Stimulated activated CD4-positive, alpha-beta T cell treated with anti-CD3 and anti-CD28 coated beads, Interleukin-15, amount 100 ng/mL, for 48 hours (primary cell): Measurements from ENCODE around the gene FBXL7.
"Not testable (repeated sequence)": the region's sequence is repeated elsewhere in the genome, so short reads cannot be mapped to it uniquely, and the experiment has no call there.

Experiments
- DNase-seq, 2 donors: peaks; one replicate each; pipeline ENCODE4 v3.0.0-alpha.2; 2020; ENCODE audit warnings: low read depth in 2 of 2

The FBXL7 gene

DNA sequence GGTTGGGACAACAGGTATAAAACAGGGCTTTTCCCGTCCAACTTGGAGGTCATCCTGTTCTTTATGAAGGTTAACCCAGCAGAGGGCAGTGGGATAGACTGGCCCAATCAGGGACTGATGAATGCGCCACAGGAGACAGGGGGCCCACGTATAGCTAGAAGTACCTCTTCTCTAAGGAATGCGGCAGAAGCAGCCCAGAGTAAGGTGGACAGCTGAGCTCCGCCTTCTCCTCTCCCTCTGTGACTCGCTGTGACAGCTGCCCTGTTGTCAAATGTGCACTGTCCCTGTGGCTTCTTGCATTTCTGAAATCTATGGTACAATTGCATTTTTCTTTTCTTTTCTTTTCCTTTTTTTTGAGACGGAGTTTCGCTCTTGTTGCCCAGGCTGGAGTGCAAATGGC lies 306.6 kb downstream of the FBXL7 start:
- DNase-seq = no peak

DNA sequence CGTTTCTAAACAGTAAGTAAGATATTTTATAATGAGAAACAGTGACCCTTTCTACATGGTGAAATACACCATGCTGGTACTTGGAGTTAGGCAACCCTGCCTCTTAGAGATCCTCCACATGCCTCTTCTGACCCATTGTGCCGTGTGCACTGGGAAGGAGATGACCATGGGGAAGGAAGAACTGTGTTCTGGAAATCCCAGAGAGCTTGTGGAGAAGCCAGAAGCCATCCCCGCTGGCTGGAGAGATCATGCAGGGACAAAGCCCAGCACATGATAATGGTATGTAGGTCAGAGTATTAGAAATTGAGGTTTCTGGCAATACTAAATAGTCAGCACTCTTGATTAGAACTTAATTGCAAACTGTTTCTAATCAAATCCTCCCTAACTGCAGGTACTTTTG lies 307.3 kb downstream of the FBXL7 start:
- no peak for DNase-seq

DNA sequence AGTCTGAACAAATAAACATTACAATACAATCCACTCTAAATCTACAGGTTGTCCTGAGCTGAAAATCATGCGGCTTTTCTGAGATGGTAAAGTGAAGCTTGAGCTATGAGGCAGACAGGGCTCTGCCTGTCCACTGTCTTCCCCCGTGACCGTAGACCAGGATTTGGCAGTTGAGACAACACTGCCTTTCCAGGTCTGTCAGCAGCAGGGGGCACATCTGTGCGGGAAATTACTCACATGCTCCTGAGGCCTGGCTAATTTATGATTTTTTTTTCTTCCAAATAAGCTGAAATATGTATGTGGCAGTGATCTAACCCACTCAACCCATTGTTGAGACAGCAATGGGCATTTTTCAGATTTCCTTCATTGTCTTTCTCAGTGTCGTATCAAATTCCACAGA lies 307.9 kb downstream of the FBXL7 start:
- DNase-seq = no peak

DNA sequence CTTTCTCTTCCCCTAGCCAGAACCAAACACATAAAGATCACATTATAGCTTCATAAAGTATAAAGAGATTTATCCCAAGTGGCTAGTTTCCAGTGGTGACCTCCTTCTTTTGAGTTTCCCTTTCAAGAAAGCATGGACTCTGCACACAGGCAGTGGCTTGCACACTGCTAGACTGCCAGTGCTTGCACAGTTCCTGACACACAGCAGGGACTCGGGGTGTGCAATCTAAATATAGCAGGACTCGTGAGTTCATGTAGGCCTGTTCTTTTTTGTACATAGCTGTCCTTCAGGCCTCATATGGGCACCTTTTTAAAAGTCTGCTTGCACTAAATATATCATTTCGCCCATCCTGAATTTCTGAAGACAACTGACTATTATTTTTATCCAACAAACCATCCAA lies 308.6 kb downstream of the FBXL7 start:
- DNase-seq = no peak

DNA sequence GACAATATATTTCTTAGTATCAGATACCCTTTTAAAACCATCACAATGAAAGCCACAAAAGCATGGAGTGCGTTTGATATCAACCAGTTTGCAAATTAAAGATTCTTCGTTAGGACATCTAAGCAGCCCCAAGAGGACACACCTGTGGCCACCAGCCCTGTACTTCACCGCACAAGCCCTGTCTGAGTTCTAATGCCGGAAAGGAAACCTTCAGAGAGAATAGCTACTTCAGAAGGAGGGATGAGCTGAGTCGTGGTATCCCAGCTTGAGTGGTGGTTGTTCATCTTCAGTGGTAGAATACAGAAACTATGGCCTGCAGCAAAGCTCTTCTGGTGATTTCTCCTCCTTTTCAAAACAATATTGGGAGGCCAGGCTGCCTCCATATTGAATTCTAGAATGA lies 319.6 kb downstream of the FBXL7 start:
- no peak for DNase-seq

DNA sequence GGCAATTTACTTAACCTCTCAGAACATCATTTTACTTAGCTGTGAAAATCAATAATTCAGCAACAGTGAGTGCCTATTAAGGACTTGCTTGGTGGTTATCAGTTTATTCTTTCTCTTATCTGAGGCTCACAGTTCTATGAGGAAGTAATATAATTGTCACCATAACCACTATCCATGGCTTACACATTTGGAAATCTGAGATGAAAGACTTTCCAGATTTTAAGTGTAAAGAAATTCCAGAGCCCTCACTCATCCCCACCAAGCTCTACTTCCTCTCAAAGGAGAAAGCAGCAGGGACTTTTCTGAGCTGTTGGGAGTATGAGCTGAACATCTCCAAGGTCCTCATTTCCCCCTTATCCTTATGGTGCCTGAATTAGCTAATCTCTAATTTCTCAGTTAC lies 321.5 kb downstream of the FBXL7 start:
- no peak for DNase-seq

DNA sequence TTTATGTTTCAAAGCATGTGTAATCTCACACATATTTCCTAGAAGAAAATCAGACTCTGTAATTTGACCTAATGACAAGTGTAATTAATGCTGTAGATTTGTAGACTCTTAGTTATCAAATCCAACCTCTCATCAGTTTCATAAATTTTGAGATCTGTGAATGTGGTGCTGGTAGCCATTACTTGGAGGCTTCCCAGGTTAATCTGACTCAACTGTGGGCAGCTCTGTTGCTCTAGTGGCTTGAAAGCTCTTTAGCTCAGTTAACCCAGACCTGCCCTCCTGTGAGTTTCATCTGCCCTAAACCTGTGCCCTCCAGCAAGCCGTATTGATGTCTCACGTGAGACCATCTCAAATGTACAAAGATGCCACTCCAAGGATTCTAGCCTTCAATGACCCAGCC lies 323.4 kb downstream of the FBXL7 start:
- DNase-seq = no peak

DNA sequence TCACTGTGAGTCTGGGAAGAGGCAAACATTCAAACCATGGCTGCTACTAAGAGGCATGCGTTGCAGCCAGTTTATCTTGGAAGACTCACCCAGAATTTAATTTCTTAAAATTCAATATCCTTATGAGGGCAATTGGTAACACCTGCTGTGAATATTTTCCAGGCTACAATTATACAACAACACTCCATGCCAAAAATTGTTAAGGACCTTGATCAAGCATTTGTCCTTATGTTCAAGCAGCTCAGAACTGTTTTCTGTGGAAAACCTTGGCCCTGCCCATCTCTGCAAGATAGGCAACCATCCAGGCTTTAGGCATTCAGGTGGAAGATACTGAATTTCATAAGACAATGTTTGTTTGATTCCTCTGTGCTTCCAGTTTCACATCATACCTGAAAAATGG lies 327.8 kb downstream of the FBXL7 start:
- DNase-seq = no peak

DNA sequence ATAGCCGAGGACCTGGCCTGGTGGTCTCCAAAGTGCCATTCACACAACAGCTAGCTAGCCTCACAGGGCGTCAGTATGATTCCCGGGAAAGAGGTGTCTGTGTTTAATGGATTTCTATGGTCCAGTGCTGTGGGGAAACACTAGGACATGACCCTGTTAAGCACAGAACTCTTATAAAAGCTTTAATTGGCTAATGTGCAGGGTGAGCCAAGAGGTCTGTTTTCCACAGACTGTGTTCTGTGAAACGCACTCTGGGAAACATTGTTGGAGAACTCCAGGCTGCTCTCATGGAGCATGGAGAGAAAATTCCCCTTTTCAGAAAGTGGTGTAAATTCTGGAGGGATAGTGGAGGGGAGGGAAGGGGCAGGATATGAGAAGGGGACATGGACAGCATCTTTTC lies 331.4 kb downstream of the FBXL7 start:
- DNase-seq = no peak

DNA sequence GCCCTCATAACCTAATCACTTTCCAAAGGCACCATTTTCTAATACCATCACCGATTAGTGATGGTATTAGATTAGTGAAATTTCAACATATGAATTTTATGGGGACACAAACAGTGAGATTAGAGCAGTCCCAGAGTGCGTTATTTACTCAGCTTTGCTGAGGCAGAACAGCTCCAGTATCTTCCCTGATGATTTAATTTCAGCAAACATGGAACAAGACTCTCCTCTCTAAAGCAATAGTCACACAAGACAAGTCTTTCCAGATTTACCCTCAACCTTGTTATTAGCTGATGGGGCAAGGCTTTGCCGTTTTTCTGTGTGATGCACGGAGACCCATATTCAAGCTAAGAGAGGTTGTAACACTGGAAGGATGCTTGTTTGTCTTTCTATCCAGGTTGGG lies 333.4 kb downstream of the FBXL7 start:
- no peak for DNase-seq

DNA sequence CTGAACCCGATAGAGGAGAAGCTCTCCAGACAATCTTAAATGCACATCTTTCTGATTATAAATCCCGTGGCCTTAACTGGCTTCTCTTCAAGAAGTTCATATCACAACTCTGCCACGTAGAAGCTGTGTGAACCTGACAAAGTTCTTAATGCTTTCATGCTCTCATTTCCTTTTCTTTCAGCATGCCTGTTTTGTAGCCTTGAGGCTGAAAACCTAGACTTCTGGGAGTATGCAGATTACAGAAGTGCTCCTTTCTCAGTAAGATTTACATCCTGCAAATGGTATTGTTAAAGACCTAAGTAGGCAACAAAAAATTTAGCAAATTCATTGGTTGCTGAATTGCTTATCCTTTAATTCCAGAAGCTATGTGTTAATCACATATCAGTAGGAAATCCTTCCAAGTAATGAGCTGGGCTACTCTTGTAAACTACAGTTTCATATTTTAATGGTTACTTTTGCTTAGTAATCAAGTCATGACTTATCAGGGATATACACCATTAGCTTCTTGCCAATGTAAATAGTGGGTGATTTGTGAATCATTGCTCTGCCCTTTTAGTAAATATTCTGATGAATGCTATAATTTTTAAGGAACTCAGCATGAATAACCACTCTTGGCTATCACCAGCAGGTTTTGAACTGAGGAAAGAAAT lies 334.7 kb downstream of the FBXL7 start:
- DNase-seq = no peak

DNA sequence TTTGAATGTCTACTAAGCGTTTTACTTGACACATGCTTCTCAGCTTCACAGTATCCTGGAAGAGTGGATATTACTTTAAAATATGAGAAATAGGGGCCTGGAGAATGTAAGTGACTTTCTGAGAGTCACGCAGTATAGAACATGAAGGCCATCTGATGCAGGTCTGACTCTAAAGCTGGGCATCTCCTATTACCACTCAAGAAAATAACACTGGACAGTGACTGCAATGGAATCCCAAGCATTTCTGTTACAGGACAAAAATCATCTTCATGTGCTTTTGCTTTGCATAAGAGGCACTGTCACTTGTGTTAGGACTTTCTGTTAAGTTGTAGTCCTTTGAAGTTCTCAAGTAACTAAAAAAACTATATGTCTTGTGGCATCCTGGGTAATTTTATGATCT lies 335.5 kb downstream of the FBXL7 start:
- no peak for DNase-seq

DNA sequence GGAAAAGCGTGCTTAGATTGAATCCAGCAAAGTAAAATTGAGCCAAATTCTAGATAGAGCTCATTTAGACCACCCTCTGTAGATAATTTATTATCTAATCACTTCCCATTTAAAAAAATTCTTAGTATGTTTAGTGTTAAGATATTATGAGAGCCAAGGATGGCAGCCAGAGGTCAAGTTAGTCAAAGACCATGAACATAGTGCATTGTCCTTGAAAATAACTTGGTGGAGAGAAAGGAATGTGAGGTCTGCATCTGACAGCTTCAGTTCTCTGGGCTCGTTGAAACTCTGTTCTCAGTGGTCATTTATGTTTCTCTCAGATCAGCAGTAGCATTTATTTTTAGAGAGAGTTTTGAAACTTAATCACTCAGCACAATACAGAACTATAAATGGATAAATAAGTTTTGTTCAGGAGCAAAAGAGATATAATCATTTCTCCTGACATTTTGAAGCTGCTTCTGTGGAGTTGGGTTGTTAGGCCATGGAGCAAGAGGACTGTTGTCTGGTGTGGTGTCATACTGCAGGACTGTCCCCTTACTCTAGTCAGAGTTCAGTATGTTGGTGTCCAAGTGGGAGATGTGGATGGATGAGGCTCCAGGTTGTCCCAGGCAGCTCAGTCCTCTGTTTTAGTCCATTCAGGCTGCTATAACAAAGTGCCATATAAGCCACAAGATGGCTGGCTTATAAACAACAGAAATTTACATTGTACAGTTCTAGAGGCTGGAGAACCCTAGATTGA lies 337.7 kb downstream of the FBXL7 start:
- DNase-seq = no peak

DNA sequence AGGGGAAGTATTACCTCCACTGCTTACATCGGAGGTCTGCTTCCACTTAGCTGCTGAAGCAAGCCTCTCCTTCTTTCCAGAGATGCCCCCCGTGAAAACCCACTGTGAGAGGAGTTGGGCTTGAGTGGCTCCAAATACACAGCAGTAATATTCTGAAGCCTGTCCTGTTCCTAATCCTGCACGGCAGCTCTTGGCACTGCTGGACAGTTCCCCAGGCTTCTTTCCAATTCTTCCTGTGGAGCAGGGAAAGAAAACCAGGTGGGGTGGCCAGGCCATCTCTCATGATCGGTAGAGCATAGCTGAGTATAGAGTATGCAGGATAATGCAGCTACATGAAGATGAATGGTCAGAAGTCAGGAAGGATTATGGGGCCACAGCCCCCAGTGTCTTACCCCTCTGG lies 344.3 kb downstream of the FBXL7 start:
- DNase-seq = no peak

DNA sequence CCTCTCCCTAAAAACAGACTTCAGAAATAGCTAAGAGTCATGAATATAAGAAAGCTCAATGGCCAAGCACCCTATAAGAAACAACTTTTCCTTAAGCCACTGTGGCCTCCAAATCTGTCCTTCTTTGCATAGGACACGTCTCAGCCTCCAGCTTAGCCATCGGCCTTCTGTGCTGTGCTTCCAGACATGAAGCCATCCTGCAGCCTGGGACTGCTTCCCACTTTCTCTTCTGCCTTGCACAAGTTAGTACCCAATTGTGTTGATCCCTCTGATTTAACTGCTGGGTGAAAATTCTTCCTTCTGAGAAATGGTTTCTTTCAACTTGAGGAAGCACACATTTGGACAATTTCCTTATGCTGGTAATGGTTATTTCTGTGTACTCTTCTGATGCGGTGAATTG lies 344.9 kb downstream of the FBXL7 start:
- DNase-seq = no peak

DNA sequence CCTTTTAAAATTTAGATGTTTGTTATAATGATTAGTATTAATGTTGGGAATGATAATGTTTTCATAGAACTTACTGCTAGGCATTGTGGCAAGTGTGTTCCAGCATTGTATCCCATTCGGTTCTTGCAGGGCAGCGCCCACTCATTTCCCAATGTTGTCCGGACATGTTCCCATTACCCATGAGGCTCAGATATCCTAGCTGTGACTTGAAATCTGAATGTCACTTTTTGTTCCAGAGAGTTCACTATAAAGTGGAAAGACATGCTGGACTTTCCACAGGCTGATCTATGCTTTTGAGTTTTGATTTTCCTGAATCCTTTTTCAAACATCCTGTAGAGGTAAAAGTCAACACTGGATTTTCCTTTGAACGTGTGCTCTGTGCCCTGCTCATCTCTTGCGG lies 350.6 kb downstream of the FBXL7 start:
- DNase-seq = no peak

DNA sequence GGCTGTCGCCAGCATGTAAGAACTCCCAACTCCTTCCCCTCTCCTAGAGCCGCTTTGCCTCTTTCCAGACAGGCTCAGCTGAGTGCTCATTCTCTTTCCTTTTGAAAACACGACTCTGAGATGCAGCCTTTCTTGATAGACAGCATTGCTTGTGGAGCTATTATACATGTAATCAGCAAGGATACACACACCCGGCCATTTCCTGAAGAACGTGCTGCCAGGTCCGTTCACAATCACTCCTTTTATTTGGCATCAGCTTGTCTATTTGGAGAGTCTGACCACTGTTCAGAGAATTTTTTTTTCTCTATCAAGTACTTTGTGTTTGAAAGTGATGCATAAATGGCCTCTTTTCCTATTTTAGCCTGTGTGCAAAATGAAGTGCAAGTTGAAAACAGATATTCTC lies 351.0 kb downstream of the FBXL7 start:
- no peak for DNase-seq

DNA sequence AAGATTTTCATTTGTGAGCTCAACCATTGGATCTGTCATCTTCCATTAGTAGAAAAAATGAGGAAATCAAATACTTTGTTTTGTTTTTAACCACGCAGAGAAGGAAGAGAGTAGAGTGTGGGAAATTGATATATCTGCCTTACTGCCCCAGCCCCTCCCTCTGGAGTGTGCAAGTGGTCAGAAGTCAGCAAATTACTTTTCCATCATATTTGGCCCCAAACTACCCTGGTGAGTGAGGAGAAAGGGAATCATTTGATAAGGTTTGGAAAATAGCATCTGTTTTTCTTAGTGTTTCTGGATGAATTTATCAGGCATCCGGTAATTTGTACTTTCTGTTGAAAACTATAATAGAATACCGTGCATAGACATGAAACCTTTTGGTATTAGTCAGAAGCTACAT lies 352.2 kb downstream of the FBXL7 start:
- no peak for DNase-seq

DNA sequence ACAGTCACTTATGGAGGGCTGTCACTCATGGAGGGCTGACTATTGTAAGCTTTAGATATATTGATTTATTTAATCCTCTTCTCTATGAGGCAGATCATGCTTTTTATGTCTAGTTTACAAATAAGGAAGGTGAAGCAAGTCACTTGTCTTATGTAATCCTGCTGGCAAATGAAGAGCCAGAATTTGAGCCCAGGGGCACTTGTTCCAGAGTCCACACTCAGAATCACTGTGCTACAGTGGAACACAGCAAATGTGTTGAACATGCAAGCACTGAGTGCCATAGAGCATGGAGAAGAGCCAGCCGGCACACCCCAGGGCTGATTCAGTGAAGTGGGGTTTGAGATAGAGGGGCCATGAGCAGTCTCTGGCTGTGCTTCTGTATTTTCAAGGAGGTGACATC lies 353.0 kb downstream of the FBXL7 start:
- DNase-seq = no peak

DNA sequence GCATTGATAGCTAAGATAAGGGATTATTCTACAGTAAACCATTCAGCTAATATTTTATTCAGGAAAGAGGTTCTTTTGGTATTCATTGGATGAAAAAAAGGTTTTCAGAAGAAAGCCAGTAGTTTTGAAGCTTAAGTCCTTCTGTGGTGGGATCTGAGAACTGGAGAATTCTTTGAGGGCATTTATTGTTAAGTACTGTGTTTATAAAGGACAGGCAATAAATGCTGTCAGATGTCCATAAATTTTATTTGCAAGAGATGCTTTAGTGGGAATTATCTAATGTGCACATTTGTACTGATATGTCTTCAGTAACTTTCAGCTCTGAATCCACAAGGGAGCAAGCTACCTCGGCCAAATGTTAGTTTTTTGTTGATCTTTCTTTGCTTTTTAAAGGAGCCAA lies 358.3 kb downstream of the FBXL7 start:
- DNase-seq = no peak

DNA sequence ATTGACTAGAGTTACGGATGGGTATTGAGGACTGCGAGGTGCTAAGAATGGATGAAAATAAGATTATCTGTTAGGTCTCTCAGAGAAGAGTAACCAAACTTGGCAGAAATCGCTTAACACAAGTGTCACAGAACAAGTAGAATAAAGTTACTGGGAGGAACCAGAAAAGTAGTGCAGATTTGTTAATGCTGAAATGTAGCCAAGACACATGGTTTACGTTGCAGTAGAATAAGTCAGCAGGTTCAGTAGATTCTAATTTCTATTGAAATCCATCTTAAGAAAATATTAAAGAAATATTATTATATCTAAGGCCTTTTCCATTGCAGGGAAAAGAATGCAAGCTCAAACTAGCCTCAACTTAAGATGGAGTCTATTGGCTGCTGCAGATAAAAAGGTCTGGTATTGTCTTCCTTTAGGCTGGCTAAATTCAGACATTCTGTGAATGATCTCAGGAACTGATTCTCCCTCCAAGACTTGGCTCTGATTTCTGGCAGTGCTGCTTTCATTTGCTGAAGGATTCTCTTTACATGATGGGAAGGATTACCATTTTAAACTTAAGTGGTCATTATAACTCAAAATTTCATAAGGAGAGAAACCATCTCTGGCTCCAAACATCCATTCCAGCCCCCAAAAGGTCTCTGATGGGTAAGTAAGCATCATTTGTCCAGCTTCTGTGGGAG lies 364.7 kb downstream of the FBXL7 start:
- DNase-seq = no peak

DNA sequence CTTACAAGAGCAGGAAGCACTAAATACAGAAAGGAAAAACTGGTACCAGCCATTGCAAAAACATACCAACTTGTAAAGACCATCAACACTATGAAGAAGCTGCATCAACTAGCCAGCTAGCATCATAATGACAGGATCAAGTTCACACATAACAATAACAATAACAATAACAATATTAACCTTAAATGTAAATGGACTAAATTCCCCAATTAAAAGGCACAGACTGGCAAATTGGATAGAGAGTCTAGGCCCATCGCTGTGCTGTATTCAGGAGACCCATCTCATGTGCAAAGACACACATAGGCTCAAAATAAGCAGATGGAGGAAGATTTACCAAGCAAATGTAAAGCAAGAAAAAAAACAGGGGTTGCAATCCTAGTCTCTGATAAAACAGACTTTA lies 372.3 kb downstream of the FBXL7 start:
- not testable (repeated sequence) for DNase-seq

DNA sequence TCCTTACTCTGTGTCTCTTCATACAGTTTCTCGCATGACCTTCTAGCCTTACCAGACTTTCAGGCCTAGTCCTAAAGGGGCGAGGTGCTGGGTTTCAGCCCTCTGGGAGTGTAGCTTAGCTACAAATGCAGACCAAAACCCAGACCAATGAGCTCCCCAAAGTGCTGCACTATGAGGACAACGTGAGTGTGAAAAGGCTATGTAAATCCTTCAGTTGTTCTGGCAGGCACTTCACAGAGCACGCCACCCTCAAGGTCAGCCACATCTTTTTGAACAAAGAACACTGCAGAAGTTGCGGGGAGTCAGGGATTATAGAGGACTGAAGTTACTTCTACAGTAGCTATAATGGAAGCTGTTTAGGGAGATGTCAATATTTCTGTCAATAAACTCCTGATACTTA lies 377.9 kb downstream of the FBXL7 start:
- DNase-seq = no peak
